SH-SY5Y (cell line): ENCODE measurements around the gene CEMP1.

Experiments
- GATA2 ChIP-seq: IDR thresholded peaks from 2 replicates; pipeline ENCODE4 v1.6.1; 2011; ENCODE audit warnings: mild to moderate bottlenecking, low read depth, low read length
- GATA3 ChIP-seq: IDR thresholded peaks from 2 replicates; pipeline ENCODE4 v1.6.1; 2011; ENCODE audit warnings: low read depth, mild to moderate bottlenecking, low read length, moderate library complexity

CEMP1 gene

GRCh38 chr16:2531371-2531695 lies at the start of gene CEMP1:
Gene CEMP1, minus strand, starts transcription at chr16:2531408. Its CDS starts 335 bp downstream, at chr16:2531073.
- TF ChIP-seq GATA3 = no peak

- TF ChIP-seq GATA2 (no peak), GATA3 (no peak)
Measured at GRCh38 chr16:2537451-2538379, 6.5 kb upstream of the CEMP1 start, which contains the start of gene PDPK1. Gene PDPK1, plus strand, starts transcription at chr16:2538021. Its CDS starts 92 bp downstream, at chr16:2538113.

- TF ChIP-seq GATA3 (no peak), GATA2 (no peak)
Measured at GRCh38 chr16:2535625-2536013, 4.4 kb upstream of the CEMP1 start.

- TF ChIP-seq GATA3 = no peak
- no peak for TF ChIP-seq GATA2
Measured at GRCh38 chr16:2533912-2534311, 2.7 kb upstream of the CEMP1 start.

- TF ChIP-seq GATA3 = no peak
- no peak for TF ChIP-seq GATA2
Measured at GRCh38 chr16:2532494-2533141, 1.4 kb upstream of the CEMP1 start.

- TF ChIP-seq GATA3 (no peak), GATA2 (no peak)
Measured at GRCh38 chr16:2531696-2532493, 687 bp upstream of the CEMP1 start.

GRCh38 chr16:2530629-2531318 lies 434 bp downstream of the CEMP1 start:
- TF ChIP-seq GATA2 = no peak
- TF ChIP-seq GATA3 = no peak

- TF ChIP-seq GATA2 (no peak), GATA3 (no peak)
Measured at GRCh38 chr16:2529961-2530628, 1.1 kb downstream of the CEMP1 start.

GRCh38 chr16:2529061-2529931 lies 1.9 kb downstream of the CEMP1 start:
- TF ChIP-seq GATA3 = no peak
- TF ChIP-seq GATA2 = no peak

GRCh38 chr16:2528161-2529060 lies 2.8 kb downstream of the CEMP1 start:
- TF ChIP-seq GATA3 (no peak), GATA2 (no peak)

GRCh38 chr16:2527784-2528100 lies 3.5 kb downstream of the CEMP1 start:
- TF ChIP-seq GATA2 (no peak), GATA3 (no peak)
